WTC11 (cell line): ENCODE data around the gene DISC1.

ENCODE experiments used
- ETV6 ChIP-seq: sonication (generic); formaldehyde crosslinking; IDR thresholded peaks from 2 replicates; pipeline ENCODE4 v1.8.1; 2022; ENCODE audit warnings: mild to moderate bottlenecking, missing genetic modification reagents
- NFE2L1 ChIP-seq: sonication (generic); formaldehyde crosslinking; IDR thresholded peaks from 2 replicates; pipeline ENCODE4 v1.8.1; 2023; ENCODE audit warnings: missing genetic modification reagents
- PRRX2 ChIP-seq: fragments of 250-450 bp; sonication (Bioruptor Pico); IDR thresholded peaks from 2 replicates; pipeline ENCODE4 v1.8.0; 2021; ENCODE audit warnings: mild to moderate bottlenecking
- TF ChIP-seq, protein P1 (sequence below): fragments of 200-600 bp; IDR thresholded peaks from 2 replicates; pipeline ENCODE4 v1.8.0; 2022; ENCODE audit warnings: antibody characterized with exemption
- TF ChIP-seq, protein P2 (sequence below): sonication (generic); formaldehyde crosslinking; IDR thresholded peaks from 2 replicates; pipeline ENCODE4 v1.8.1; 2023; ENCODE audit warnings: mild to moderate bottlenecking, missing genetic modification reagents
- TF ChIP-seq, protein P3 (sequence below): sonication (generic); formaldehyde crosslinking; conservative IDR thresholded peaks from 2 replicates; pipeline ENCODE4 v1.8.1; 2022; ENCODE audit warnings: mild to moderate bottlenecking, missing genetic modification reagents
- TF ChIP-seq, protein P4 (sequence below): sonication (generic); formaldehyde crosslinking; IDR thresholded peaks from 2 replicates; pipeline ENCODE4 v1.8.1; 2022; ENCODE audit warnings: mild to moderate bottlenecking, moderate library complexity, missing genetic modification reagents
- TF ChIP-seq, protein P5 (sequence below): sonication (generic); formaldehyde crosslinking; IDR thresholded peaks from 2 replicates; pipeline ENCODE4 v1.8.1; 2022; ENCODE audit warnings: mild to moderate bottlenecking, missing genetic modification reagents, moderate library complexity, borderline replicate concordance

DNA sequence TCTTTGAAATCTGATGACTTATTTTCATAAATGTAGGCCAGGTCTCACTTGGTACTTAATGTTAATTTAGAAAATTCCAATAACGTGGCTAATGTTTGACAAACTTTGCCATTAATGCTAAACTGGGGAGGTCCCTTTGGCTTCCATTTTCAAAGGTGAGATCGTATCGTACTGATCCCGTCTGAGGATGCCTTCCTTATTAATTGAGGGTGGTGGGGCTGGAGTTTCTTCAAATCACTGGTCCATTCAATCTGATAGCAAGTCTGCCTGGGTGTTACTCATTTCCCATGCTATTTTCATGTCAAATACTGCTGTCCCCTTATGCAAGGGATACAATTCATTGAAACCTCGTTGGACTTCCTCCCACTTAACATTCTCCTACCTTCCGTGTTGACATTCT lies 327.1 kb downstream of the DISC1 start:
- no peak for TF ChIP-seq ETV6 (CRISPR knock-in tag)
- TF ChIP-seq, protein P1, sequence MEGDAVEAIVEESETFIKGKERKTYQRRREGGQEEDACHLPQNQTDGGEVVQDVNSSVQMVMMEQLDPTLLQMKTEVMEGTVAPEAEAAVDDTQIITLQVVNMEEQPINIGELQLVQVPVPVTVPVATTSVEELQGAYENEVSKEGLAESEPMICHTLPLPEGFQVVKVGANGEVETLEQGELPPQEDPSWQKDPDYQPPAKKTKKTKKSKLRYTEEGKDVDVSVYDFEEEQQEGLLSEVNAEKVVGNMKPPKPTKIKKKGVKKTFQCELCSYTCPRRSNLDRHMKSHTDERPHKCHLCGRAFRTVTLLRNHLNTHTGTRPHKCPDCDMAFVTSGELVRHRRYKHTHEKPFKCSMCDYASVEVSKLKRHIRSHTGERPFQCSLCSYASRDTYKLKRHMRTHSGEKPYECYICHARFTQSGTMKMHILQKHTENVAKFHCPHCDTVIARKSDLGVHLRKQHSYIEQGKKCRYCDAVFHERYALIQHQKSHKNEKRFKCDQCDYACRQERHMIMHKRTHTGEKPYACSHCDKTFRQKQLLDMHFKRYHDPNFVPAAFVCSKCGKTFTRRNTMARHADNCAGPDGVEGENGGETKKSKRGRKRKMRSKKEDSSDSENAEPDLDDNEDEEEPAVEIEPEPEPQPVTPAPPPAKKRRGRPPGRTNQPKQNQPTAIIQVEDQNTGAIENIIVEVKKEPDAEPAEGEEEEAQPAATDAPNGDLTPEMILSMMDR: no peak
- TF ChIP-seq, protein P2, sequence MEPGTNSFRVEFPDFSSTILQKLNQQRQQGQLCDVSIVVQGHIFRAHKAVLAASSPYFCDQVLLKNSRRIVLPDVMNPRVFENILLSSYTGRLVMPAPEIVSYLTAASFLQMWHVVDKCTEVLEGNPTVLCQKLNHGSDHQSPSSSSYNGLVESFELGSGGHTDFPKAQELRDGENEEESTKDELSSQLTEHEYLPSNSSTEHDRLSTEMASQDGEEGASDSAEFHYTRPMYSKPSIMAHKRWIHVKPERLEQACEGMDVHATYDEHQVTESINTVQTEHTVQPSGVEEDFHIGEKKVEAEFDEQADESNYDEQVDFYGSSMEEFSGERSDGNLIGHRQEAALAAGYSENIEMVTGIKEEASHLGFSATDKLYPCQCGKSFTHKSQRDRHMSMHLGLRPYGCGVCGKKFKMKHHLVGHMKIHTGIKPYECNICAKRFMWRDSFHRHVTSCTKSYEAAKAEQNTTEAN (CRISPR knock-in tag): no peak
- TF ChIP-seq PRRX2 (CRISPR knock-in tag): no peak
- TF ChIP-seq, protein P3, sequence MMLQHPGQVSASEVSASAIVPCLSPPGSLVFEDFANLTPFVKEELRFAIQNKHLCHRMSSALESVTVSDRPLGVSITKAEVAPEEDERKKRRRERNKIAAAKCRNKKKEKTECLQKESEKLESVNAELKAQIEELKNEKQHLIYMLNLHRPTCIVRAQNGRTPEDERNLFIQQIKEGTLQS (CRISPR knock-in tag): no peak
- no peak for TF ChIP-seq NFE2L1 (CRISPR knock-in tag)
- TF ChIP-seq, protein P4, sequence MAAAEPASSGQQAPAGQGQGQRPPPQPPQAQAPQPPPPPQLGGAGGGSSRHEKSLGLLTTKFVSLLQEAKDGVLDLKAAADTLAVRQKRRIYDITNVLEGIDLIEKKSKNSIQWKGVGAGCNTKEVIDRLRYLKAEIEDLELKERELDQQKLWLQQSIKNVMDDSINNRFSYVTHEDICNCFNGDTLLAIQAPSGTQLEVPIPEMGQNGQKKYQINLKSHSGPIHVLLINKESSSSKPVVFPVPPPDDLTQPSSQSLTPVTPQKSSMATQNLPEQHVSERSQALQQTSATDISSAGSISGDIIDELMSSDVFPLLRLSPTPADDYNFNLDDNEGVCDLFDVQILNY (CRISPR knock-in tag): no peak
- TF ChIP-seq, protein P5, sequence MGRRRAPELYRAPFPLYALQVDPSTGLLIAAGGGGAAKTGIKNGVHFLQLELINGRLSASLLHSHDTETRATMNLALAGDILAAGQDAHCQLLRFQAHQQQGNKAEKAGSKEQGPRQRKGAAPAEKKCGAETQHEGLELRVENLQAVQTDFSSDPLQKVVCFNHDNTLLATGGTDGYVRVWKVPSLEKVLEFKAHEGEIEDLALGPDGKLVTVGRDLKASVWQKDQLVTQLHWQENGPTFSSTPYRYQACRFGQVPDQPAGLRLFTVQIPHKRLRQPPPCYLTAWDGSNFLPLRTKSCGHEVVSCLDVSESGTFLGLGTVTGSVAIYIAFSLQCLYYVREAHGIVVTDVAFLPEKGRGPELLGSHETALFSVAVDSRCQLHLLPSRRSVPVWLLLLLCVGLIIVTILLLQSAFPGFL: no peak
